Fibroblast of pulmonary artery (primary cell): ENCODE measurements around the gene SYNGR2.

Source experiments
- DNase-seq: peaks from one replicate; pipeline ENCODE4 v3.0.0-alpha.2; 2010; ENCODE audit warnings: low read depth
- H3K4me3 ChIP-seq: replicated peaks from 2 replicates; pipeline ENCODE4 v1.5.1; 2011; ENCODE audit warnings: low read depth, mild to moderate bottlenecking, control low read depth, low read length, moderate library complexity
- CTCF ChIP-seq: IDR thresholded peaks from 2 replicates; pipeline ENCODE4 v1.5.1; 2011; ENCODE audit warnings: mild to moderate bottlenecking, control low read depth, low read length, inconsistent platforms; ENCODE audit errors: missing control alignments

SYNGR2 gene

DNA sequence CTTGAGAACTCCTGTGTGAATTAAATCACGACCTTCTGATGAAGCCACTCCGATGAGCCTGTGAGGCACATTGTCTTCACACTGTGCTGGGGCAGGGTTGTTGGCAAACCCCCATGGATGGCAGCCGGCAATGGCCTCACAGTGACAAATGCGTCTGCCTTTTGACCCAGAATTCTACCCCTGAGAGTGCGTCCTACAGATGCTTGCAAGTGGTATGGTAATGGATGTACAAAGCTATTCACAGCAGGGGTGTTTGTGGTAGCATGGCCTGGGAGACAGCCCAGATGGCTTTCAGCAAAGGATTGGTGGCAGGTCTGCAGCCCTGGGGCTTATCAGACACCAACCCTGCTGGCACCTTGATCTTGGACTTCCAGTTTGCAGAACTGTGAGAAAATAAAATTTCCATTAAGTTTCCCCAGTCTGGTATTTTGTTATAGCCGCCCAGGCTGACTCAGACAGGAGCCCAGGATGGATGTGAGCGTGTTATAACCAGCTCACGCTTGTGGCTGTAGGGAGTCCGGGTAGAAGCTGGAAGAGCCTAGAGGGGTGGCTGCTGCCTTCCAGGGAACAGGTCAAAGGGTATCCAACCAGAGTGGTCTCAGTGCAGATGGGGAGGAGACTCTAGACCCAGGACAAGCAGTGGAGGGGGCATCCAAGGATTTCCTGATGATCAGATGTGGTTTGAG lies 28.9 kb downstream of the SYNGR2 start:
- DNase-seq: no peak
- no peak overlapping the region for H3K4me3 ChIP-seq
- no peak for TF ChIP-seq CTCF

GRCh38 chr17:78200451-78200850 lies 32.1 kb downstream of the SYNGR2 start:
- no peak for TF ChIP-seq CTCF
- no peak for DNase-seq
- H3K4me3 ChIP-seq: no peak overlapping the region

DNA sequence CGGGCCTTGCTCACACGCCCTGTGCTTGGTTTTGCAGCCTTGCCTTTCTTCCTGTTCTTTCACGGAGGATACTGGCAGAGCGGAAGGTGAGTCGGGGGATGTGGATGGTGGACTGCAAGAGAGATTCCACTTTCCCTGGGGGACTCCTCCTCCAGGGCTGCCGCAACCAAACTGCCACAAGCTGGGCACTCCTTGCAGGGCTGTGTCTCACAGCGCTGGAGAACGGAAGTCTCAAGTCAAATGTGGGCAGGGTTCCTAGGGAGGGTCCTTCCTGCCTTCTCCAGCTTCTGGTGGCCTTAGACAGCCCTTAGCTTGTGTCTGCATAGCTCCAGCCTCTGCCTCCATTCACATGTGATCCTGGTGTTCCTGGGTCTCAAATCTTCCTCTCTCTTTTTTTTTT lies 34.3 kb downstream of the SYNGR2 start:
- no peak for TF ChIP-seq CTCF
- DNase-seq: no peak
- no peak overlapping the region for H3K4me3 ChIP-seq

- DNase-seq: no peak
- no peak overlapping the region for H3K4me3 ChIP-seq
- TF ChIP-seq CTCF: no peak
These were observed 36.2 kb downstream of the SYNGR2 start for GRCh38 chr17:78204387-78205123.

DNA sequence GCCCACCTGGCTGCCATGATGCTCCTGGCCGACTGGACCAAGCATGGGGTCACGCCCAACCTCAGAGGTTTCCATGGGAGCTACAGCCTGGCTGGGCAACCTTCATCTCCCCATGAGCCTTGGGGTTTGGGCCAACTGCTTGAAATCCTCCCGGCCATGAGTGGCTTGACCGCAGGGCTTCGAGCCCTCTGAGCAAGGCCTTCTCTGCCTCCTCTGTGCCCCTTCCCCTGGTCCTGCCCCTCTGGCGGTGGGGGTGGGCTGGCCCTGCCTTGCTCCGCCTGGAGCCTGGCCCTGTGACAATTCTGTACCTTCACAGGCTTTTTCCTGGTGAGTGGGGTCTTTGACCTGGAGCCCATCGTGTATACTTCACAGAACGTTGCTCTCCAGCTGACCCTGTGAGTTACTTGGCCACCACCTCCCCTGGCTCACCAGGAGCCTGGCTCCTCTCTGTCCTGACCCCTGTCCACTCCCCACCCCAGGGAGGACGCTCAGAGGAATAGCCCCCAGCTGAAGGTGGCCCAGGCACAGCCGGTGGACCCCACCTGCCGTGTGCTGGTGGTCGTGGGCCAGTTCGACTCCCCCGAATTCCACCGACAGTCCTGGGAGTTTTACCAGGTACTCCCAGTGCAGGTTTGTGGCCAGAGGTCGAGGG lies 36.9 kb downstream of the SYNGR2 start:
- no peak for TF ChIP-seq CTCF
- DNase-seq: no peak
- no peak overlapping the region for H3K4me3 ChIP-seq

DNA sequence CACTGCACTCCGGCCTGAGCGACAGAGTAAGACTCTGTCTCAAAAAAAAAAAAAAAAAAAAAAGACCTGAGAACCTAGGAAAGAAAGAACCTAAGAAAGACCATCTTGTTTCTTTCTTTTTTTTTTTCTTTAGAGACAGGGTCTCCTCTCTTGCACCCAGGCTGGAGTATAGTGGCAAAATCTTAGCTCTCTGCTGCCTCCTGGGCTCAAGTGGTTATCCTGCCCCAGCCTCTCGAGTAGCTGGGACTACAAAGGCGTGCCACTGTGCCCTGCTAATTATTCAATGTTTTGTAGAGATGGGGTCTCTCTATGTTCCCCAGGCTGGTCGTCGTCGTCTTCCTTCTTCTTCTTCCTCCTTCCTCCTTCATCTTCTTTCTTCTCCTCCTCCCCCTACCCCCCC lies 37.9 kb downstream of the SYNGR2 start:
- H3K4me3 ChIP-seq: no peak overlapping the region
- DNase-seq: no peak
- TF ChIP-seq CTCF: no peak

DNA sequence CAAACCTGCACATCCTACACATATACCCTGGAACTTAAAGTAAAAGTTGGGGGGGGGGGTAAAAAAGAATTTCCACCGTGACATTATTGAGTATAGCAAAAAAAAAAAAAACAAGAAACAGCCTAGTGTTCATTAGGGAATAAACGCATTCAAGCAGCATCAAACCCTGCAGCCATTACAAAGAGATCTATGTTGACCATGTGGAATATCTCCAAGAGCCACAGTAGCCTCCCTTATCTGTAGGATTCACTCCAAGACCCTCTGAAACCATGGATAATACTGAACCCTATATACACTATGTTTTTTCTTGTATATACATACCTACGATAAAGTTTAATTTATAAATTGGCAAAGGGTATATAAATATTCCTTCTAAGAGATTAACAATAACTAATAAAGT lies 40.1 kb downstream of the SYNGR2 start:
- TF ChIP-seq CTCF: no peak
- DNase-seq: no peak
- H3K4me3 ChIP-seq: no peak overlapping the region
